ENCODE measurements around the gene KRTAP3-3.
"Not testable (repeated sequence)": the region's sequence is repeated elsewhere in the genome, so short reads cannot be mapped to it uniquely, and the experiment has no call there.

The KRTAP3-3 gene

GRCh38 chr17:40993839-40994238 is at the start of gene KRTAP3-3:
KRTAP3-3 (minus strand) TSS chr17:40994164; CDS start chr17:40994097, 67 bp downstream.
- no peak for DNase-seq (ENCODE audit: low read depth)

GRCh38 chr17:41042953-41043352 is 49.0 kb upstream of the KRTAP3-3 start:
- no peak for DNase-seq (ENCODE audit: low read depth)

- DNase-seq (ENCODE audit: low read depth): not testable (repeated sequence)
Measured at GRCh38 chr17:41040783-41041571, 47.0 kb upstream of the KRTAP3-3 start, which contains the start of gene KRTAP1-1. KRTAP1-1 (minus strand) TSS chr17:41041450; CDS start chr17:41041397, 53 bp downstream.

- no peak for DNase-seq (ENCODE audit: low read depth)
Measured at GRCh38 chr17:41037853-41038350, 43.9 kb upstream of the KRTAP3-3 start.

GRCh38 chr17:41034346-41034935 is 40.5 kb upstream of the KRTAP3-3 start, which contains the start of gene KRTAP1-3:
KRTAP1-3 (minus strand) TSS chr17:41034874; CDS start chr17:41034821, 53 bp downstream.
- not testable (repeated sequence) for DNase-seq (ENCODE audit: low read depth)

GRCh38 chr17:41029633-41030245 is 35.8 kb upstream of the KRTAP3-3 start, which contains the start of gene KRTAP1-4:
KRTAP1-4 (minus strand) TSS chr17:41030195; CDS start chr17:41030078, 117 bp downstream.
- DNase-seq (ENCODE audit: low read depth): no peak

- peak; percentile 95 for DNase-seq (ENCODE audit: low read depth)
Measured at GRCh38 chr17:41026715-41027471, 32.9 kb upstream of the KRTAP3-3 start, which contains the start of gene KRTAP1-5. KRTAP1-5 (minus strand) TSS chr17:41027208; CDS start chr17:41027155, 53 bp downstream.

GRCh38 chr17:41024697-41025096 is 30.7 kb upstream of the KRTAP3-3 start:
- peak; percentile 33 for DNase-seq (ENCODE audit: low read depth)

- DNase-seq (ENCODE audit: low read depth): no peak
Measured at GRCh38 chr17:41020336-41020735, 26.4 kb upstream of the KRTAP3-3 start.

- no peak for DNase-seq (ENCODE audit: low read depth)
Measured at GRCh38 chr17:41019415-41019814, 25.5 kb upstream of the KRTAP3-3 start.

GRCh38 chr17:41018541-41018940 is 24.6 kb upstream of the KRTAP3-3 start:
- no peak for DNase-seq (ENCODE audit: low read depth)

- no peak for DNase-seq (ENCODE audit: low read depth)
Measured at GRCh38 chr17:41016578-41017215, 22.7 kb upstream of the KRTAP3-3 start.

GRCh38 chr17:41015454-41015853 is 21.5 kb upstream of the KRTAP3-3 start:
- no peak for DNase-seq (ENCODE audit: low read depth)

- DNase-seq (ENCODE audit: low read depth): peak; percentile 29
Measured at GRCh38 chr17:41013606-41014005, 19.6 kb upstream of the KRTAP3-3 start.

GRCh38 chr17:41013181-41013580 is 19.2 kb upstream of the KRTAP3-3 start:
- peak; percentile 42 for DNase-seq (ENCODE audit: low read depth)

GRCh38 chr17:41012326-41013120 is 18.6 kb upstream of the KRTAP3-3 start:
- DNase-seq (ENCODE audit: low read depth): no peak

GRCh38 chr17:41010441-41010840 is 16.5 kb upstream of the KRTAP3-3 start:
- DNase-seq (ENCODE audit: low read depth): no peak

GRCh38 chr17:41009936-41010335 is 16.0 kb upstream of the KRTAP3-3 start:
- DNase-seq (ENCODE audit: low read depth): no peak

- DNase-seq (ENCODE audit: low read depth): no peak
Measured at GRCh38 chr17:41009301-41009760, 15.4 kb upstream of the KRTAP3-3 start.

- no peak for DNase-seq (ENCODE audit: low read depth)
Measured at GRCh38 chr17:41008811-41009210, 14.8 kb upstream of the KRTAP3-3 start, which contains the start of gene KRTAP3-1. KRTAP3-1 (minus strand) TSS chr17:41009128; CDS start chr17:41009074, 54 bp downstream.
